ENCODE results near the gene TAF11L13.

The TAF11L13 gene

GRCh38 chr5:17680737-17681136 lies 48.8 kb downstream of the TAF11L13 start:
- TF ChIP-seq ZNF324 (tag by site-specific recombination; IDR thresholded peaks at IDR 0.05) (no peak), ZNF704 (tag by site-specific recombination; IDR thresholded peaks at IDR 0.05) (no peak), ZNF658 (tag by site-specific recombination; IDR thresholded peaks at IDR 0.05) (no peak), ZFP37 (tag by site-specific recombination; IDR thresholded peaks at IDR 0.05) (no peak), ZNF624 (tag by site-specific recombination; IDR thresholded peaks at IDR 0.05) (no peak), ZNF274 (IDR thresholded peaks at IDR 0.05; ENCODE audit: low read length) (no peak), ZNF274 (tag by site-specific recombination; IDR thresholded peaks at IDR 0.05; ENCODE audit: borderline replicate concordance) (no peak), SETDB1 (IDR thresholded peaks at IDR 0.05; ENCODE audit: insufficient read length, low read length) (no peak), ZNF747 (tag by site-specific recombination; IDR thresholded peaks at IDR 0.05) (no peak), ZNF513 (tag by site-specific recombination; IDR thresholded peaks at IDR 0.05) (no peak), ZFP69B (tag by site-specific recombination; IDR thresholded peaks at IDR 0.05) (no peak), ZFP3 (tag by site-specific recombination; IDR thresholded peaks at IDR 0.05; ENCODE audit: low read depth) (no peak)
- Histone ChIP-seq H3K4me1 (ENCODE audit: control insufficient read depth, insufficient read depth, low read length) (no peaks in the 10 kb centered on the region), H3K27ac (ENCODE audit: extremely low read depth, low read depth, low read length) (no peak overlapping the region), H3K4me3 (ENCODE audit: low read depth, low read length) (no peak overlapping the region), H3K36me3 (ENCODE audit: control insufficient read depth in 2 of 2, insufficient read depth in 1 of 2, low read length in 2 of 2) (no peaks in the 10 kb centered on the region), H3K9me3 (ENCODE audit: control insufficient read depth, insufficient read depth, low read depth, low read length) (no peaks in the 10 kb centered on the region)
- POLR2A ChIA-PET = no interaction called here
- CTCF ChIA-PET = no interaction called here

Measured in HEK293 (cell line).